LNCaP clone FGC (cell line): ENCODE measurements around the gene ZBTB26.
"Not testable (repeated sequence)": the region's sequence is repeated elsewhere in the genome, so short reads cannot be mapped to it uniquely, and the experiment has no call there.

Experiments
- DNase-seq: peaks from one replicate; pipeline ENCODE4 v3.0.0-alpha.2; 2011; ENCODE audit warnings: low read depth
- H3K4me3 ChIP-seq: 2 replicates; pipeline ENCODE4 v1.5.1; 2011; ENCODE audit warnings: mild to moderate bottlenecking, low read depth, low read length, control low read depth
- TF ChIP-seq, protein P1 (sequence below): IDR thresholded peaks from 2 replicates; pipeline ENCODE4 v1.5.1; 2012; ENCODE audit warnings: mild to moderate bottlenecking; ENCODE audit not compliant: control insufficient read depth, insufficient read depth; ENCODE audit errors: extremely low read depth

ZBTB26 gene

DNA sequence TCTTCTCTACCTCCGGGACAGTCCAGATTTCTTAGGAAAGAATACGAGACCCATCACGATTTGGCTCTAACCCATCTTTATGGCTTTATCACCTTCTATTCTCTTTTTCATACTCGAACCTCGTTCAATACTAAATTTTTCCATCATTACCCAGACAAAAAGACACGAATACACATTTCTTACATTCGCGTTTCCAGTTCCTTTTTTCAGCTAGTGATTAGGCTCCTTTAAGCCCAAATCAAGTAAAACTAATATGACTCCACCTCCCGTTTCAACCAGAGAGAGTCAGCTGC, 18.7 kb downstream of the ZBTB26 start:
- H3K4me3 ChIP-seq = peak overlapping the region; percentile 92
- TF ChIP-seq, protein P1, sequence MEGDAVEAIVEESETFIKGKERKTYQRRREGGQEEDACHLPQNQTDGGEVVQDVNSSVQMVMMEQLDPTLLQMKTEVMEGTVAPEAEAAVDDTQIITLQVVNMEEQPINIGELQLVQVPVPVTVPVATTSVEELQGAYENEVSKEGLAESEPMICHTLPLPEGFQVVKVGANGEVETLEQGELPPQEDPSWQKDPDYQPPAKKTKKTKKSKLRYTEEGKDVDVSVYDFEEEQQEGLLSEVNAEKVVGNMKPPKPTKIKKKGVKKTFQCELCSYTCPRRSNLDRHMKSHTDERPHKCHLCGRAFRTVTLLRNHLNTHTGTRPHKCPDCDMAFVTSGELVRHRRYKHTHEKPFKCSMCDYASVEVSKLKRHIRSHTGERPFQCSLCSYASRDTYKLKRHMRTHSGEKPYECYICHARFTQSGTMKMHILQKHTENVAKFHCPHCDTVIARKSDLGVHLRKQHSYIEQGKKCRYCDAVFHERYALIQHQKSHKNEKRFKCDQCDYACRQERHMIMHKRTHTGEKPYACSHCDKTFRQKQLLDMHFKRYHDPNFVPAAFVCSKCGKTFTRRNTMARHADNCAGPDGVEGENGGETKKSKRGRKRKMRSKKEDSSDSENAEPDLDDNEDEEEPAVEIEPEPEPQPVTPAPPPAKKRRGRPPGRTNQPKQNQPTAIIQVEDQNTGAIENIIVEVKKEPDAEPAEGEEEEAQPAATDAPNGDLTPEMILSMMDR = no peak
- no peak for DNase-seq

DNA sequence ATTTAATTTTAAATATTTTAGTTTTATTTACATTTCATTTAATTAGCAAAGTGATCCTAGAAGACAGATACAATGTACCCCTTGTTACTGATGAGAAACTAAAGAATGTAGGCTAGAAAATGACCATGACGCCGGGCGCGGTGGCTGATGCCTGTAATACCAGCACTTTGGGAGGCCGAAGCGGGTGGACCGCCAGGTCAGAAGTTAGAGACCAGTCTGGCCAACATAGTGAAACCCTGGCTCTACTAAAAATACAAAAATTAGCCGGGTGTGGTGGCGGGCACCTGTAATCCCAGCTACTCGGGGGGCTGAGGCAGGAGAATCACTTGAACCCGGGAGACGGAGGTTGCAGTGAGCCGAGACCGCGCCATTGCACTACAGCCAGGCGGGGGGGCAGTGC, 25.2 kb downstream of the ZBTB26 start:
- H3K4me3 ChIP-seq, DNase-seq: not testable (repeated sequence)

GRCh38 chr9:122904823-122905710, 26.2 kb downstream of the ZBTB26 start, which contains the start of gene RC3H2:
Gene RC3H2, minus strand, starts transcription at chr9:122905359. Its CDS starts 7,850 bp downstream, at chr9:122897509.
- peak; percentile 100 for DNase-seq
- H3K4me3 ChIP-seq = peak within 1 kb of the TSS; percentile 93
- TF ChIP-seq, protein P1 = no peak

GRCh38 chr9:122904466-122904822, 26.9 kb downstream of the ZBTB26 start:
- DNase-seq = no peak
- H3K4me3 ChIP-seq = peak overlapping the region; percentile 93
- TF ChIP-seq, protein P1 = no peak

DNA sequence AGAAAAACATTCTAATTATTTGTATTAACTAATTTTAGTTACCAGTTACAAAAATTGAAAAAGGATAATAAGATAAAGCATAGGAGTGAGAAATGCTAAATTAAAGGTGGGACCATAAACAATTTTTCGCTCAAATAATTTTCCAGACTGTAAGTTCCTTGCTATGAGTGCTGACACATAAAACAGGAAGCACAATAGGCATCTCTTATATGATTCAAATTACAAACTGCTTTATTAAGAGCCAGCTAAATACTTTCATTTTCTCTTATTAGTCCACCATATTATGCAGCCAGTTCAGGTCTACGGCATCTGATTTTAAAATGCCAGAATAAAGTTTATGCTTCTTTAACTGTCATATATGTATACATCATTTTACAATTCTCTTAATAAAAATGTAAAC, 30.5 kb downstream of the ZBTB26 start:
- DNase-seq = no peak
- TF ChIP-seq, protein P1 = no peak
- no peak overlapping the region for H3K4me3 ChIP-seq

DNA sequence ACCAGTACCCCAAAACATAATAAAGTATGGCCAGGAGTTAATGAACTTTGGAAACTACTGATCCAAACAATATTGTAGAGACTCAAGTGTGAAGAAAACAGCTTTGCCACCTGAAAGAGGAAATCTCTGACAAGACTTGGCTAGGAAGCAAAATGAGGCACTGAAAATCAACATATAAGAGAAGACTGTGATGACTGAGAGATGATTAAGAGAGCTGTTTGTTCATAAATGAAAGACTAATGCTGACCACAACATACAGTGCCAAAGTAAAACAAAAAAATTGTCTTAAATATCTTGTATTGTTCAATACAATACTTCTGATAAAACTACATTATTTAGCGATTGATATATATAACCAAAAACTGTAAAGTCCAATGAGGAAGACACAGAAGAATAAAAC, 33.3 kb downstream of the ZBTB26 start:
- no peak for DNase-seq
- H3K4me3 ChIP-seq = no peak overlapping the region
- TF ChIP-seq, protein P1 = no peak

DNA sequence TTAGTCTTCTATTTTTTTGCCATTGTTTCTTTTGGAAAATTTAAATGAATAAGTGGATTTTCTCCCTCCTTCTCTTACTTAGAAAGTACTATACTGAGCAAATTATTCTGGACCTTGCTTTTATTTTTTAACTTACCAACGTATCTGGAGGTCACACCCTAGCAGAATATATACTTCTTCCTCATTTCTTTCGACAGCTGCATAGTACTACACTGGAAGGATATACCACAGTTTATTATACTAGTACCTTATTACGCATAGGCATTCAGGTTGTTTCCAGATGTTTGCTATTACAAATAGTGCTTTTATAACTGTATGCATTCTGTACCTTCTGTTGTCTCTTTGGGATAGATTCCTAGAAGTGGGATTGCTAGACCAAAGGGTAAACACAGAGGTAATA, 42.8 kb downstream of the ZBTB26 start:
- TF ChIP-seq, protein P1 = no peak
- no peak for DNase-seq
- no peak overlapping the region for H3K4me3 ChIP-seq
